COR-L47 (cell line): Measurements from ENCODE around the gene TMCO4.

Experiments
- DNase-seq: peaks from one replicate; lab custom pipeline; 2025; lab: John Stamatoyannopoulos, UW

The TMCO4 gene

GRCh38 chr1:19715334-19716203, 84.1 kb downstream of the TMCO4 start:
- peak; percentile 96 for DNase-seq

GRCh38 chr1:19712928-19713327, 86.8 kb downstream of the TMCO4 start:
- DNase-seq = no peak

GRCh38 chr1:19710825-19711611, 88.7 kb downstream of the TMCO4 start:
- DNase-seq = no peak

- no peak for DNase-seq
These were observed 90.4 kb downstream of the TMCO4 start for GRCh38 chr1:19709260-19709793.

GRCh38 chr1:19708567-19709110, 91.1 kb downstream of the TMCO4 start:
- DNase-seq = no peak

- DNase-seq = no peak
These were observed 93.6 kb downstream of the TMCO4 start for GRCh38 chr1:19706136-19706535.

GRCh38 chr1:19705464-19705863, 94.3 kb downstream of the TMCO4 start:
- DNase-seq = no peak

GRCh38 chr1:19704247-19705113, 95.2 kb downstream of the TMCO4 start:
- peak; percentile 63 for DNase-seq

GRCh38 chr1:19703280-19703679, 96.4 kb downstream of the TMCO4 start:
- DNase-seq = no peak

GRCh38 chr1:19700079-19700777, 99.5 kb downstream of the TMCO4 start:
- DNase-seq = no peak

- DNase-seq = no peak
These were observed 101.5 kb downstream of the TMCO4 start for GRCh38 chr1:19698181-19698580.

GRCh38 chr1:19696820-19697219, 102.9 kb downstream of the TMCO4 start:
- no peak for DNase-seq

GRCh38 chr1:19695772-19696171, 103.9 kb downstream of the TMCO4 start:
- no peak for DNase-seq

GRCh38 chr1:19694298-19694697, 105.4 kb downstream of the TMCO4 start:
- DNase-seq = no peak

GRCh38 chr1:19690342-19690741, 109.4 kb downstream of the TMCO4 start:
- DNase-seq = no peak

GRCh38 chr1:19689856-19690255, 109.9 kb downstream of the TMCO4 start:
- DNase-seq = no peak

- peak; percentile 83 for DNase-seq
These were observed 110.5 kb downstream of the TMCO4 start for GRCh38 chr1:19689085-19689757.

GRCh38 chr1:19688041-19688842, 111.5 kb downstream of the TMCO4 start:
- DNase-seq = no peak

GRCh38 chr1:19687414-19687813, 112.3 kb downstream of the TMCO4 start:
- DNase-seq = no peak

- no peak for DNase-seq
These were observed 113.7 kb downstream of the TMCO4 start for GRCh38 chr1:19685994-19686393.
